DMS 273 (cell line): ENCODE results near the gene P4HB.

Experiments used
- DNase-seq: peaks from one replicate; lab custom pipeline; 2025; ENCODE audit not compliant: unreplicated experiment; lab: John Stamatoyannopoulos, UW

P4HB gene

DNA sequence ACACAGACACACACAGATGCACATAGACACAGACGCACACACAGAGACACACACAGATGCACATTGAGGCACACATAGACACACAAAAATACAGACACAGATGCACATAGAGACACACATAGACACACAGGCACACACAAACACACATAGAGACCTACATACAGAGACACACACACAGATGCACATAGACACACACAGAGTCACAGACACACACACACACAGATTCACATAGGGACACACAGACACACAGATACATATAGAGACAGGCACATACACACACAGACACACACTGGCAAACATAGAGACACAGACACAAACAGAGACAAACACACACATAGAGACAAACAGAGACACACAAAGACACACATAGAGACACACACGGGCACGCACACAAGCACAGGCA, 66.3 kb downstream of the P4HB start:
- no peak for DNase-seq
